ENCODE measurements around the gene LMF1. TPM values are rescaled to one million over a fixed set of nuclear protein-coding genes. Genes with fewer than 3 reads are reported as not detected.

Gene LMF1
- total and polyA plus RNA-seq, 2 of the 8 experiments (the other 6 are each of a cell fraction or from before 2014, with no cell fraction given): 3.5 to 9.1 TPM

- H3K23me2 ChIP-seq (ENCODE audit: low read depth, low read length): no peaks in the 10 kb centered on the region
- no peaks in the 10 kb centered on the region for H3K79me1 ChIP-seq (ENCODE audit: low read depth, low read length)
- H4K91ac ChIP-seq (replicated peaks; ENCODE audit: insufficient read length, low read length): no peak overlapping the region
- no peak overlapping the region for H3K14ac ChIP-seq (ENCODE audit: insufficient read length)
- no peaks in the 10 kb centered on the region for H3K36me3 ChIP-seq (ENCODE audit: control insufficient read depth in 2 of 4, insufficient read depth in 4 of 4, low read length in 3 of 4)
- no peaks in the 10 kb centered on the region for H3K79me2 ChIP-seq (ENCODE audit: control insufficient read depth in 1 of 2, insufficient read depth in 2 of 2, low read length in 2 of 2)
- FAIRE-seq: no peak
- no peak overlapping the region for H4K5ac ChIP-seq (ENCODE audit: insufficient read length, low read depth, low read length)
- H4K20me1 ChIP-seq (replicated peaks in 1 of 2; ENCODE audit: control insufficient read depth in 1 of 2, insufficient read depth in 2 of 2, low read length in 2 of 2): no peaks in the 10 kb centered on the region
- no peak overlapping the region for H3K9ac ChIP-seq (replicated peaks in 1 of 4; ENCODE audit: extremely low read depth in 1 of 4, low read depth in 3 of 4, low read length in 3 of 4)
- no peak overlapping the region for H3K18ac ChIP-seq (ENCODE audit: extremely low read depth, low read length)
- no peak overlapping the region for H2BK120ac ChIP-seq (replicated peaks; ENCODE audit: low read depth, low read length)
- H2AK5ac ChIP-seq (ENCODE audit: low read depth, low read length): no peak overlapping the region
- no peaks in the 10 kb centered on the region for H3K27me3 ChIP-seq (replicated peaks in 1 of 4; ENCODE audit: control insufficient read depth in 3 of 4, extremely low read depth in 1 of 4, insufficient read depth in 3 of 4, low read length in 3 of 4)
- H4K8ac ChIP-seq (ENCODE audit: extremely low read depth, insufficient read depth, low read length): peak overlapping the region; percentile 68; the same call in 1 of the 2 replicates
- H3K27ac ChIP-seq (ENCODE audit: low read depth, low read length): no peak overlapping the region
- no peak overlapping the region for H2BK20ac ChIP-seq (ENCODE audit: low read length)
- no peak for DNase-seq (ENCODE audit: low read depth in 1 of 2, low spot score in 2 of 2)
- H2BK15ac ChIP-seq (ENCODE audit: low read length): no peak overlapping the region
- H2BK12ac ChIP-seq (ENCODE audit: low read depth, low read length): no peak overlapping the region
- no peak overlapping the region for H3K4me2 ChIP-seq (ENCODE audit: insufficient read depth in 1 of 2, low read depth in 2 of 2, low read length in 2 of 2)
- peaks cover 0 to 2% (median 0%) of the 10 kb centered on the region in 4 experiments; a peak in 1 of 7 replicates for H3K4me1 ChIP-seq (replicated peaks in 1 of 4; ENCODE audit: control insufficient read depth in 3 of 4, insufficient read depth in 4 of 4, low read length in 3 of 4)
- H3K9me3 ChIP-seq (ENCODE audit: insufficient read depth in 2 of 2, low read depth in 1 of 2, low read length in 1 of 2): no peaks in the 10 kb centered on the region; a peak in 1 of 4 replicates
- H3K56ac ChIP-seq (replicated peaks; ENCODE audit: insufficient read length, low read depth, low read length): no peak overlapping the region
- ChIA-PET CTCF (ENCODE audit: partially characterized antibody) (interaction anchor here (1.5 kb wide), 1 partner anchor 24 kb away, joined by 3 read pairs; no protein-coding TSS in a partner anchor), POLR2A (ENCODE audit: partially characterized antibody) (no interaction called here)
- no peak overlapping the region for H3K4me3 ChIP-seq (ENCODE audit: extremely low read depth in 1 of 4, insufficient read depth in 2 of 4, low read depth in 3 of 4, low read length in 4 of 4)
- no peak overlapping the region for H2AFZ ChIP-seq (ENCODE audit: low read length)
- no peak overlapping the region for H3K4ac ChIP-seq (replicated peaks; ENCODE audit: insufficient read length, low read depth, low read length)
- 89% methylated on average over 16 of the region's 16 CpGs; no CpG with 5 or more reads in 1 of the 2 experiments for WGBS, 2 experiments (ENCODE audit: extremely low coverage in 1 of 2, insufficient coverage in 1 of 2, insufficient read length in 1 of 2, insufficient replicate concordance in 2 of 2, low coverage in 1 of 2, low lambda C conversion rate in 2 of 2, missing lambda C conversion rate in 1 of 2)
- H3K23ac ChIP-seq (ENCODE audit: insufficient read length): no peak overlapping the region
- no peak overlapping the region for H2BK5ac ChIP-seq (ENCODE audit: low read depth, low read length)
- TF ChIP-seq ZNF274 (IDR thresholded peaks at IDR 0.05; ENCODE audit: borderline replicate concordance, extremely low read depth, low read length) (no peak), NRF1 (IDR thresholded peaks at IDR 0.05; ENCODE audit: low read depth, low read length) (no peak), PHF8 (conservative IDR thresholded peaks at IDR 0.05; ENCODE audit: low read depth, low read length) (no peak), BACH1 (IDR thresholded peaks at IDR 0.05; ENCODE audit: low read length) (no peak), POLR2AphosphoS5 (IDR thresholded peaks at IDR 0.05; ENCODE audit: low read depth, low read length) (no peak), TAF7 (optimal IDR thresholded peaks at IDR 0.05; ENCODE audit: borderline replicate concordance, low read depth, low read length) (no peak), TAF1 (IDR thresholded peaks at IDR 0.05; ENCODE audit: low read depth, low read length) (no peak), CHD2 (IDR thresholded peaks at IDR 0.05; ENCODE audit: low read length) (no peak), EGR1 (IDR thresholded peaks at IDR 0.05; ENCODE audit: borderline replicate concordance, low read depth, low read length) (no peak), RXRA (IDR thresholded peaks at IDR 0.05; ENCODE audit: insufficient read depth, low read depth, low read length) (no peak), JUN (IDR thresholded peaks at IDR 0.05; ENCODE audit: low read depth, low read length) (no peak), SAP30 (IDR thresholded peaks at IDR 0.05; ENCODE audit: insufficient read depth, insufficient replicate concordance, low read length) (no peak), RBBP5 (IDR thresholded peaks at IDR 0.05; ENCODE audit: borderline replicate concordance, low read depth, low read length) (no peak), FOSL1 (IDR thresholded peaks at IDR 0.05; ENCODE audit: insufficient read depth, low read depth, low read length) (no peak), CBX5 (IDR thresholded peaks at IDR 0.05; ENCODE audit: low read depth, low read length) (no peak)
Measured at GRCh38 chr16:1007284-1007850, 36.6 kb upstream of the LMF1 start.

Data from H1 (cell line).